ENCODE measurements around the gene ABCF1. TPM values are rescaled to one million over a fixed set of nuclear protein-coding genes. Genes with fewer than 3 reads are reported as not detected.

The ABCF1 gene
- total and polyA plus RNA-seq, 2 of the 8 experiments (the other 6 are each of a cell fraction or from before 2014, with no cell fraction given): 48.8 to 123 TPM

- TF ChIP-seq FOSL1 (IDR thresholded peaks at IDR 0.05; ENCODE audit: insufficient read depth, low read depth, low read length): no peak
- no peak for TF ChIP-seq KDM5A (IDR thresholded peaks at IDR 0.05; ENCODE audit: low read length)
- TF ChIP-seq TBP (IDR thresholded peaks at IDR 0.05; ENCODE audit: low read depth, low read length): no peak
- no peak for TF ChIP-seq TAF1 (IDR thresholded peaks at IDR 0.05; ENCODE audit: low read depth, low read length)
- TF ChIP-seq TCF12 (IDR thresholded peaks at IDR 0.05; ENCODE audit: low read depth, low read length): no peak
- no peak for TF ChIP-seq BCL11A (IDR thresholded peaks at IDR 0.05; ENCODE audit: low read depth in 2 of 2, low read length in 2 of 2)
Observed at GRCh38 chr6:30542404-30542725, 28.9 kb upstream of the ABCF1 start (continued).
